Measurements from ENCODE around the gene TM9SF2.
"Not testable (repeated sequence)": the region's sequence is repeated elsewhere in the genome, so short reads cannot be mapped to it uniquely, and the experiment has no call there.

TM9SF2 gene

GRCh38 chr13:99564386-99564785 lies 63.1 kb downstream of the TM9SF2 start:
- no peak for DNase-seq (ENCODE audit: extremely low read depth, insufficient read length)
- H3K36me3 ChIP-seq (ENCODE audit: control insufficient read depth, insufficient read depth, low read length) = no peaks in the 10 kb centered on the region; the same call in none of the 2 replicates
- TF ChIP-seq CTCF (IDR thresholded peaks at IDR 0.05; ENCODE audit: insufficient read depth, low read length, poor library complexity, severe bottlenecking) = no peak

GRCh38 chr13:99565478-99566124 lies 64.3 kb downstream of the TM9SF2 start:
- Histone ChIP-seq H3K36me3 (ENCODE audit: control insufficient read depth, insufficient read depth, low read length) (no peaks in the 10 kb centered on the region; the same call in none of the 2 replicates), H3K4me3 (replicated peaks; ENCODE audit: low read depth, low read length) (no peak overlapping the region), H3K27me3 (replicated peaks; ENCODE audit: control insufficient read depth, insufficient read depth, low read length) (no peaks in the 10 kb centered on the region)
- no peak for DNase-seq (ENCODE audit: extremely low read depth, insufficient read length)
- TF ChIP-seq CTCF (IDR thresholded peaks at IDR 0.05; ENCODE audit: insufficient read depth, low read length, poor library complexity, severe bottlenecking) = no peak

More at GRCh38 chr13:99564386-99564785, 63.1 kb downstream of the TM9SF2 start:
- H3K27me3 ChIP-seq (replicated peaks; ENCODE audit: control insufficient read depth, insufficient read depth, low read length) = no peaks in the 10 kb centered on the region
- no peak overlapping the region for H3K4me3 ChIP-seq (replicated peaks; ENCODE audit: low read depth, low read length)

- peak; percentile 38 for DNase-seq (ENCODE audit: extremely low read depth, insufficient read length)
- TF ChIP-seq CTCF (IDR thresholded peaks at IDR 0.05; ENCODE audit: insufficient read depth, low read length, poor library complexity, severe bottlenecking) = no peak
- H3K36me3 ChIP-seq (ENCODE audit: control insufficient read depth, insufficient read depth, low read length) = no peaks in the 10 kb centered on the region; the same call in none of the 2 replicates
These were observed 65.1 kb downstream of the TM9SF2 start for GRCh38 chr13:99566125-99567083.

GRCh38 chr13:99568901-99569300 lies 67.6 kb downstream of the TM9SF2 start:
- not testable (repeated sequence) for H3K27me3 ChIP-seq (replicated peaks; ENCODE audit: control insufficient read depth, insufficient read depth, low read length); DNase-seq (ENCODE audit: extremely low read depth, insufficient read length); H3K36me3 ChIP-seq (ENCODE audit: control insufficient read depth, insufficient read depth, low read length); H3K4me3 ChIP-seq (replicated peaks; ENCODE audit: low read depth, low read length)

More at GRCh38 chr13:99566125-99567083, 65.1 kb downstream of the TM9SF2 start:
- no peak overlapping the region for H3K4me3 ChIP-seq (replicated peaks; ENCODE audit: low read depth, low read length)
- H3K27me3 ChIP-seq (replicated peaks; ENCODE audit: control insufficient read depth, insufficient read depth, low read length) = no peaks in the 10 kb centered on the region

GRCh38 chr13:99572131-99572530 lies 70.9 kb downstream of the TM9SF2 start:
- no peak overlapping the region for H3K4me3 ChIP-seq (replicated peaks; ENCODE audit: low read depth, low read length)
- DNase-seq (ENCODE audit: extremely low read depth, insufficient read length) = no peak
- no peaks in the 10 kb centered on the region for H3K27me3 ChIP-seq (replicated peaks; ENCODE audit: control insufficient read depth, insufficient read depth, low read length)
- no peaks in the 10 kb centered on the region for H3K36me3 ChIP-seq (ENCODE audit: control insufficient read depth, insufficient read depth, low read length)
- TF ChIP-seq CTCF (IDR thresholded peaks at IDR 0.05; ENCODE audit: insufficient read depth, low read length, poor library complexity, severe bottlenecking) = no peak

GRCh38 chr13:99572921-99573320 lies 71.6 kb downstream of the TM9SF2 start:
- no peak for TF ChIP-seq CTCF (IDR thresholded peaks at IDR 0.05; ENCODE audit: insufficient read depth, low read length, poor library complexity, severe bottlenecking)
- DNase-seq (ENCODE audit: extremely low read depth, insufficient read length) = no peak
- Histone ChIP-seq H3K36me3 (ENCODE audit: control insufficient read depth, insufficient read depth, low read length) (no peaks in the 10 kb centered on the region), H3K27me3 (replicated peaks; ENCODE audit: control insufficient read depth, insufficient read depth, low read length) (no peaks in the 10 kb centered on the region), H3K4me3 (replicated peaks; ENCODE audit: low read depth, low read length) (no peak overlapping the region)
